HG03460 (cell line): Measurements from ENCODE around the gene CD28.
A peak's percentile ranks its signal among the peaks of the same experiment; 100 is the strongest.
"Not testable (repeated sequence)": the region's sequence is repeated elsewhere in the genome, so short reads cannot be mapped to it uniquely, and the experiment has no call there.

Experiments used
- ATAC-seq: cut with Tn5 transposase; IDR thresholded peaks from one replicate; pipeline ENCODE4 v1.9.1; 2021; ENCODE audit not compliant: unreplicated experiment

CD28 gene

DNA sequence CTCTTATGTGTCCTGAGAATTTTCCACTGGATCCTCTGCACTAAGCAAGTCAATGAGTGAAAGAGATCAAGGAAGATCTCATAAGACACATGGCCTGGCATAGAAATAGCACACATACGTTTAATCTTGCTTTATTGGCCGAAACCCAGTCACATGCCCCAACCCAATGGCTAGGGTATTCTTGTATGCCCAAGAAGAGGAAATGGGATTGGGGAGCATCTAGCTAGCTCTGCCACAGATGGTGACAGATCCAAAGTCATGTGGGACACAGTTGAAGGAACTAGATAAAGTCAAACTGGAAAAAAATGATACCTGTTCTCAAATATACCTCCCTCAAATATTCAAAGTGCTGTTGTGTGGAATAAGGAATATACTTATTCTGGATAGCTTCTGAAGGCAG is 74.7 kb downstream of the CD28 start:
- ATAC-seq, result no peak

DNA sequence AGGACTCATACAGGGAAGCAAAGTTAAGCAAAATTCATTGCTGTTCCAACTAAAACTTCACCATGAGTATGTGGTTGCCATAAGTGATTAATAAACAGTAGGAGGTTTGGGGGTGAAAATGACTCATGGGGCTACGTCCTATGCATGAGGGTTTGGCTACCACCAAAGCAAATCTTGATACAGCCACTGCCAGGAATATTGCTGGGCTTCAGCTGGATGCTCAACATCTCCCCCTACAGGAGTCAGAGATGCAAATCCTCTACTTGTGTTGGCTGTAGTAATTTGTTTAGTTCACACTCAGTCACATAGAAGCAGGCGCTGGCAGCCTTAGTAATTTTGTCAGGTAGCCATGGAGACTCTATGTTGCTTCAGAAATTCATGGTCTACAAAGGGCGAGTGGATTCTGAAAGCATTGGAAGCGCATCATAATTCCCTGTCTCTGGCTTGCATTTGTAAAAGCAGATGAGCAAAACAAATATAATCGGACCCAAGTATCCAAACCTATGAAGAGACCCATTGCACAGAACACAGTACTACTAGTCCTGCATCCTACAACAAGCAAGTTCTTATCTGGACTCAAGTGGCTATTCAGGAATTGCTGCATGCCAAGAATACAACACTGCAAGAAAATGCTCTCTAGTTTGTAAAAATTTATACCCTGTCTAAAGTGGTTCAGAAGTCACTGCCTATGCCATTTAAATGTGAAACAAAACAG is 76.0 kb downstream of the CD28 start:
- peak; percentile 62 for ATAC-seq

- no peak for ATAC-seq
These were observed 77.2 kb downstream of the CD28 start for GRCh38 chr2:203783496-203784203.

GRCh38 chr2:203784710-203785270 is 78.4 kb downstream of the CD28 start:
- ATAC-seq, result not testable (repeated sequence)

GRCh38 chr2:203785391-203786110 is 79.1 kb downstream of the CD28 start:
- ATAC-seq, result not testable (repeated sequence)

- no peak for ATAC-seq
These were observed 80.3 kb downstream of the CD28 start for GRCh38 chr2:203786549-203787351.

DNA sequence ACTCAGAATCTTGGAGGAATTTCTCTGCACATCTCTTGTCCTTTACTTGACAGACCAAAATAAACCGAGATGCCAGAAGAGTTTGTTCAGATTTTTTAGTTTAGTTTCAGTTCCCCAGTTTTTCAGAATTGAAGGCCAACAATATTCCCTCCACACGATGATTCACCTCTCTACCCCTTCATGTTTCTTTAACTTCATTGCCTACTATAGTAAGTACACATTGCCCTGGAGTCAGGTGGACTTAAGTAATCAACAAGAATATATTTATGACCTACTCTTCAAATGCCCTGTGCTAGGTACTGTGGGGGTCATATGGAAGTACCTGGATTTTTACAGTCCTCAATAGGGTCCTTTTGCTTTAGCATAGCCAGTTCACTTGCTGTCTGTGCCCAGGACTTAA is 81.5 kb downstream of the CD28 start:
- no peak for ATAC-seq
